C1 segment of cervical spinal cord (tissue), 14 donors: ENCODE measurements around the gene SACM1L.

ENCODE experiments used
- DNase-seq, 14 donors: peaks; one replicate each; lab custom pipeline; 2025; lab: John Stamatoyannopoulos, UW

SACM1L gene

DNA sequence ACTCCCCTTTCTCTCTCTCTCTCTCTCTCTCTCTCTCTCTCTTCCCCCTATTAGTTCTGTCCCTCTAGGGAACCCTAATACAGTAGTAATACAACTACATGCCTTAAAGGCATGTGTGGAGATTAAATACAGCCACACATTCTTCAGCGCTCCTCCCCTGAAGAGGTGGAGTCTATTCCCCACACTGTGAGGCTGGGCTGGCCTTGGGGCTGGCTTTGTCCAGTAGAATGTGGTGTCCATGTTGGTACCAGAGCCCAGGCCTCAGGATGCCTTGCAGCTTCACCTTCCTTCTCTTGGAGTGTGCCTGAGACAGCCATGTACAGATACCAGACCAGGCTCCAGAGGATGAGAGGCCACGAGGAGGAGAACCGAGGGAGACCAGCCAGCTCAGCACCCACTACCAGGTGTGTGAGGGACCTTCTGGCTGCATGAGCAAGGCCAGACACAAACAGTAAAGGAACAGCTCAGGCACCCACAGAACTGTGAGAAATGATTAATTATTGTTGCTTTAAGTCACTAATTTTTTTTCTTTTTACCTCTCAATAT lies 96.5 kb downstream of the SACM1L start:
- no peak for DNase-seq

DNA sequence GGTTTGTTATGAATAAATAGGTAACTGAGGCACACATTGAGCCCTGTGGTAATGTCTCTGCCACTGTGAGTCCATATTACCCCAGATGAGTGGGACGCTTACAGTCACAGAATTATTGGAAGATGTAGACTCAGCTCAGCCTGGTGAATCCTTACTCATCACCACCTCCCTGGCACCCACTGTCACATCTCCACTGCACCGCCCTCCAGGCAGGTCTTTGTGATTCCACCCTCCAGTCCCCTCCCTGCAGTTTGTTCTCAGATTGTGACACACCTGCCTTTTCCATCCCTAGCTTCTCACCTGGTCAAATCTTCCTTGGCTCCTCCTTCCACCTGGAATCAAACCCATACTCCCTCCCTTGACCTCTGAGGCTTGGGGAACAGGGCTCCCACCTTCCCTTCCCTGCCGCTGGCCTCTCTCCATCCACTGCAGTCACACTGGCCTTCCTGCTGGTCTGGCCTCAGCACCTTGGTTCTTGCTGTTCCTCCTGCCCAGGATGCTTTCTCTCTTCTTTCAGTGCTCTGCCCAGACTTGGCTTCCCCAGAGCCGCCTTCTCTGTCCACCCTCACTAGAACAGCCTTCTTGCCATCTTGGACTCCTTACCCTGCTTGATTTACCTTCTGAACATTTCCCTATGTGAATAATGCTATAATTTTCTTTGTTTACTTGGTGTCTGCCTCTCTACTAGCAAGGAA lies 97.8 kb downstream of the SACM1L start:
- no peak for DNase-seq

DNA sequence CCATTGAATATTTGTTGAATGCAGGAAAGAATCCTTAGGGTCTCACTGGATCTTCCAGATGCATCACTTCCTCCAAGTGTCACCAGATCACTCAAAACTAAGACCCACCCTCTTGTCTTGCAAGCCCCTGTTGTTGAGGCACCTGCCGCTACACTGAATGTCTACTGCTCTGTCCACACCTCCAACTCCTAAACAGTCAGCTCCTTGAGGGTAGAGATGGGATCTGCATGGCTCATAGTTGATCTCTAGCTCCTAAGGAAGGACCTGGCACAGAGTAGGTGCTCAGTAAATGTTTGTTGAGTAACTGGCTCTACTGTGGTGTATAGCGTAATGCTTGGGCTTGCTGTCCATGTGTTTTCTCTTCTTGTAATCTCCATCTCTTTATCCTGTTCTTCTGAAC lies 98.4 kb downstream of the SACM1L start:
- no peak for DNase-seq

DNA sequence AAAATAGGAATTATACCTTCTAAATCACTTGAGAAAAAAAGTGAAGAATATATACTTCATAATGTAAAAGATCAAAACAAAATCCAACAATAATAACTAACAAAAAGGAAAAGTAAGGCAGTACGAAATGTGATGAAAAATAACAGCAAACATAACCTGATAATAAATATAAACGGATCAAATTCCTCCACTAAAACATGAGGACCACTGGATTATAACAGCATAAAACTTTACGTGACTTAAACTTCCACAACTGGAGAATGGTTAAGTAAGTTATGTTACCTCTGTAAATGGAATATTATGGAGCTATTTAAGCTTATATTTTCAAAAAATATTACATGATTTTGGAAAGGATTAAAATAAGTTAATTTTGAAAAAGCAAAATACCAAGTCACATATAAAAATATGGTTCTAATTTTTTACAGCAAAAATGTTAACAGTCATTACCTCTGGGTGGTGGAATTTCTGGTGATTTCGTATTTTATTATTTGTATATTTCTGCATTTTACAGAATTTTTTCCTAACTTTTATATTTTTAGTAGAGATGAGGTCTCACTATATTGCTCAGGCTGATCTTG lies 100.1 kb downstream of the SACM1L start:
- DNase-seq: no peak

DNA sequence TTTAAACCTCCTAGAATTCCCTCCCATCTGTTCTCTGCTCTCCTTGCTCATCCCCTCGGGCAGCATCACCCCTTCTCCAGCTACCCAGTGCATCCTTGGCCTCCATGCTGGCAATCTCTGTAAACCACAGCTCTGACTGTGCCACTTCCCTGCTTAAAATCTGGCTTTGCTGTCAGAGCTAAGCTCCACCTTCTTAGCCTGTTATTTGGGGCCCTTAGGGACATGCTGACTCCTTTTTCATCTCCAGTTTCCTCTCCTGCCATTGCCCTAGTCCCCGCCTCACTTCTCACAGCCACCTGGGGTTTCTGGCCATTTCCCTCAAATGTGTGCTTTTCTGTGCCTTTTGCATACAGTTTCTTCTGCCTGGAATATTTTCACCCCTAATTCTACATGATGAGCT lies 101.4 kb downstream of the SACM1L start:
- no peak for DNase-seq

DNA sequence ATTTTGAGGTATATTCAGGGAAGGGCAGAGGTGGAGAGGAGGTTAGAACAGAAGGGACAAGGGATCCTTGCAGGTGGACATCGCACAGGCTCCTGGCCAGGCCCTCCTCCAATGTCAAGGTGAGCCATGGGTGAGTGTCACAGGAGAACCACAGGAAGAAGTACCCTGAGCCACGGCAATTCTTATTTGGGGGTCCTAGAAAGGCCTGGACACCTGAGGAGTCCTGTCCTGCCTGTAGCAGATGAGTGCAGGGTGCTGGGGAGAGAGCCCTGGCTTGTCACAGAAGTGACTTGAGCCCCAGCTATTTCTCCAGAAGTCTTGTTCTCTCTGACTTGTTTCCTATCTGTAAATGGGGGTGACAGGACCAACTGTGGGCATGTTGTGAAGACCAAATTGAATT lies 102.8 kb downstream of the SACM1L start:
- no peak for DNase-seq

DNA sequence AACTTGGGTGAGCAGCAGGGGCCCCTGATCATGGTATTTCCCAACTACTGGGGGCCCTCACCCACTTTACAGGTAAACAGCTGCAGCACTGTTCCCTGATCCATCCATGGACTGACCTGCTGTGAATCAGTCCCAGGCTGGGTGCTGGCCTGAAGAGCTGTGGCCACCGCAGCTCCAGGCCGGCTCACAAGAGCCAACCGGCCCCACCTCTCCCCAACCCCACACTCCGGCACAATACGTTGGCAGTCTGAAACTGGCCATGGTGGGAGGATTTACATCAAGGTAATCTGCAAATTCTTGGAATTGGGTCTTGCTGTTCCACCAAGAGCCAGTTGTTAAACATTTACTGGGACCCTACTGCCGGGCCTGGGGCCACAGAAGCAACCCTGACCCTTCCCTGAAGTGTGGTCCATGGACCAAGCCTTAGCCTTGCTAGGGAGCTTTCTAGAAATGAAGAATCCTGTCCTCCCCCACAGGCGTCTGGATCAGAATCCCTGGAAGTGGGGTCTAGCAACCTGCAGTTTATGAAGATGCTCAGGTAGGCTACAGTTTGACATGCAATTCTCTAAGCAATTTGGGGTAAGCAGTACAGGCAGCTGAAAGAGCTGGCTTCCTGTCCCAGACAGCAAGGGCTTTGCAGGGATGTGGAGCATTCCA lies 103.4 kb downstream of the SACM1L start:
- no peak for DNase-seq

DNA sequence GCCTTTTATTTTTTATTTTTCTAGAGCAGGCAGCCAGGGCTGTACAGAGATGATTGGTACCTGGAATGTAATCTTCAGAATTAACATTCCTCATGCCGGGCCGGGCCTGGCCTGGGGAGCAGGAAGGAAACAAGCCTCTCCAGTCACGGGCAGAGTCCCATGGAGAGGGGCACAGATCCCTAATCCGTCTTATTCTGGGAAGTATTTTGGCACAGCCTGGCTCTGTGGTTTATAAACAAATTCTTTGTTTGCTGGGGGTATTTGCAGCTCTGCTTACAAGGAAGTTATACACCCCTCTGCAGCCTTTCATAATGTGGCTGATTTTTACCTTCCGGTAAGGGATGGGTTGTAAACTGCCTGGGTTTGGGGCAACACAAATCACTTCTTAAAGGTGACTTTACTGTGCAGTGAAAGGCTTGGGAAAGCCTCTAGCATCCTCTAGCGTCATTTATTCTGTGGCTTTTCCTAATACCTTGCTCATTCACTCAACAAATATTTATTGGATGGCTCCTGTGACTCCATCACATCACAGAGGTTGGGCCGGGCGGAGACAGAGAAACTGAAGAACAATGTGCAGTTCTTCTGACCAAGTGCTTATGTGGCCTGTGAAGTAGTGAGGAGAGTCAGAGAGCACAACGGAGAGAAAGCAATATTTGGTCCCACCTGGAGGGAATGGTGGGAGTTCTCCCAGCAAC lies 104.4 kb downstream of the SACM1L start:
- no peak for DNase-seq

DNA sequence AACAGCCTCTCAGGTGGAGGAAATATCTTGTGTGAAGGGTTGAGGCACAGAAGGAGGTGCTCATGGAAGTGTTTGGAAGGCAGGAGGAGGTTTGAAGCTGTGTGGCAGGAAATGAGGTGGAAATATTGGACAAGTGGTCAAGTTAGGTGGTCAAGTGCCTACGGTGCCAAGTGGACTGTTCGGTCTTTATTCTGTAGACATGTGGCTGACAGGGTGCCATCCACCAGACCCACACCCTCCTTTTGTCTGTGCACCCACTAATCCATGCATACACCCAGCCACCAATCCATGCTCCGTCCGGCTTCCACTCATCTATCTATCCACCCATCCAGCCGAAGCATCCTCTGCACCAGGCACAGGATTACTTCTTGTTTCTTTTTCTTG lies 105.0 kb downstream of the SACM1L start:
- DNase-seq: no peak

DNA sequence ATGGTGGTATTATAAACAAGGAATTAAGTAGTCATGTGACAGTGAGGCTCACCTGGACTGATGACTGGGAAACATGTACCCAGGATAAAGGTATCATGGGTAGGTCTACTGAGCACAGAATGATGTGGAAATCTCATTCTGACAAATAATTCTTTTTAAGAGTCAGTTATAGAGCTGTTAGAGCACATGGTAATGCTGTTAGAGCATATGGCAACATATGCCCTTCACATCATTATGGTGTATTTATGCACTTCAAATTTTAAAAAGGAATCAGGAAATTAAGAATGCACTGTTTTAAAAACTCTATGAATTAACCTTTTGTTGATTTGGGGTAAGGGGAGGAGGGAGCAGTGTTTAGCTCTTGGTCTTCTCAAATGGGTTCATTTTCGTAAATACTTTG lies 105.5 kb downstream of the SACM1L start:
- DNase-seq: no peak
